ENCODE measurements around the gene HEG1. TPM values are rescaled to one million over a fixed set of nuclear protein-coding genes. Genes with fewer than 3 reads are reported as not detected.

Gene HEG1
- total and polyA plus RNA-seq, 8 donors, result 2.3 to 56.9 (median 21.5) TPM

- Histone ChIP-seq H3K9me3 (no peaks in the 10 kb centered on the region), H3K4me1 (peaks cover 6 to 23% (median 14%) of the 10 kb centered on the region in 4 donors), H3K27me3 (no peaks in the 10 kb centered on the region), H3K36me3 (peaks cover 0 to 69% (median 36%) of the 10 kb centered on the region in 4 donors), H3K27ac (peak overlapping the region in 2 of 5 donors; percentile 23 to 29), H3K4me3 (no peak overlapping the region)
- WGBS, 5 donors, result 93 to 100% (median 95%) methylated on average over 2 of the region's 2 CpGs
- TF ChIP-seq EP300 (IDR thresholded peaks at IDR 0.05), result no peak
- TF ChIP-seq POLR2A (IDR thresholded peaks at IDR 0.05), result no peak
- TF ChIP-seq POLR2AphosphoS5 (IDR thresholded peaks at IDR 0.05), result peak in 1 of 3 donors; percentile 18
- intact Hi-C loops (cut with DNase I; ENCODE audit: low total_unique reads), result no loop called here
- DNase-seq, result peak in 1 of 2 donors; percentile 47
These were observed 81.1 kb downstream of the HEG1 start for GRCh38 chr3:124974691-124975090.

GRCh38 chr3:124973290-124973689, 82.5 kb downstream of the HEG1 start:
- H3K9me3 ChIP-seq, result no peaks in the 10 kb centered on the region
- no peak for DNase-seq
- intact Hi-C loops (cut with DNase I; ENCODE audit: low total_unique reads), result no loop called here
- TF ChIP-seq EP300 (IDR thresholded peaks at IDR 0.05) (no peak), CTCF (IDR thresholded peaks at IDR 0.05) (no peak), POLR2A (IDR thresholded peaks at IDR 0.05) (no peak), POLR2AphosphoS5 (IDR thresholded peaks at IDR 0.05) (no peak)
- peaks cover 6 to 23% (median 14%) of the 10 kb centered on the region in 4 donors for H3K4me1 ChIP-seq
- peaks cover 0 to 80% (median 49%) of the 10 kb centered on the region in 4 donors for H3K36me3 ChIP-seq
- no peak overlapping the region for H3K4me3 ChIP-seq
- H3K27ac ChIP-seq, result peak overlapping the region; percentile 34 to 67 (median 60)
- no peaks in the 10 kb centered on the region for H3K27me3 ChIP-seq

- intact Hi-C loops (cut with DNase I; ENCODE audit: low total_unique reads), result no loop called here
- no peaks in the 10 kb centered on the region for H3K9me3 ChIP-seq
- no peak overlapping the region for H3K4me3 ChIP-seq
- peaks cover 0 to 71% (median 47%) of the 10 kb centered on the region in 4 donors for H3K36me3 ChIP-seq
- H3K27me3 ChIP-seq, result no peaks in the 10 kb centered on the region
- H3K4me1 ChIP-seq, result peaks cover 6 to 26% (median 14%) of the 10 kb centered on the region in 4 donors
- TF ChIP-seq POLR2AphosphoS5 (IDR thresholded peaks at IDR 0.05), result peak in 2 of 3 donors; percentile 47 to 87
- no peak for TF ChIP-seq EP300 (IDR thresholded peaks at IDR 0.05)
- no peak for TF ChIP-seq POLR2A (IDR thresholded peaks at IDR 0.05)
- TF ChIP-seq CTCF (IDR thresholded peaks at IDR 0.05), result no peak
- WGBS, 5 donors, result 26 to 49% (median 38%) methylated on average over 3 of the region's 3 CpGs
- H3K27ac ChIP-seq, result peak overlapping the region; percentile 49 to 67 (median 61)
- peak in 1 of 2 donors; percentile 88 for DNase-seq
These were observed 83.3 kb downstream of the HEG1 start for GRCh38 chr3:124972457-124972856.

- no peak overlapping the region for H3K4me3 ChIP-seq
- intact Hi-C loops (cut with DNase I; ENCODE audit: low total_unique reads), result no loop called here
- whole genome bisulfite sequencing, 5 donors, result 90 to 94% (median 92%) methylated on average over 13 to 18 of the region's 18 CpGs
- no peak for TF ChIP-seq POLR2AphosphoS5 (IDR thresholded peaks at IDR 0.05)
- TF ChIP-seq EP300 (IDR thresholded peaks at IDR 0.05), result no peak
- no peak for TF ChIP-seq CTCF (IDR thresholded peaks at IDR 0.05)
- TF ChIP-seq POLR2A (IDR thresholded peaks at IDR 0.05), result no peak
- no peaks in the 10 kb centered on the region for H3K9me3 ChIP-seq
- DNase-seq, result no peak
- no peaks in the 10 kb centered on the region for H3K27me3 ChIP-seq
- H3K36me3 ChIP-seq, result peaks cover 0 to 50% (median 42%) of the 10 kb centered on the region in 4 donors
- peak overlapping the region in 1 of 5 donors; percentile 23 for H3K27ac ChIP-seq
- peaks cover 6 to 31% (median 18%) of the 10 kb centered on the region in 4 donors for H3K4me1 ChIP-seq
These were observed 85.7 kb downstream of the HEG1 start for GRCh38 chr3:124969963-124970722.

Measured in stomach (tissue), 9 donors.